Activated CD8-positive, alpha-beta memory T cell treated with anti-CD3 and anti-CD28 coated beads for 36 hours (primary cell): ENCODE results near the gene SUB1. TPM values are rescaled to one million over a fixed set of nuclear protein-coding genes. Genes with fewer than 3 reads are reported as not detected.
"Not testable (repeated sequence)": the region's sequence is repeated elsewhere in the genome, so short reads cannot be mapped to it uniquely, and the experiment has no call there.

Experiments
- CTCF ChIA-PET: fragments of 350-600 bp; sonication (Branson Sonifier 250); formaldehyde crosslinking; loops from one replicate; lab custom pipeline; 2021; ENCODE audit warnings: antibody characterized with exemption; lab: Charles Lee
- POLR2A ChIA-PET: fragments of 350-600 bp; sonication (Branson Sonifier 250); formaldehyde crosslinking; loops from one replicate; lab custom pipeline; 2021; ENCODE audit warnings: antibody characterized with exemption; lab: Charles Lee
- total RNA-seq, 2 experiments: library from RNA; stranded (reverse); gene quantifications; one replicate each; pipeline ENCODE4 v1.2.3, GENCODE V29; 2021

SUB1 gene
- total RNA-seq, 2 experiments from 2014 or later = 474 TPM

- ChIA-PET POLR2A (no interaction called here), CTCF (interaction anchor here (1.2 kb wide), 1 partner anchor 101 kb away, joined by 3 read pairs; no protein-coding TSS in a partner anchor)
Observed at GRCh38 chr5:32618962-32619361, 33.6 kb downstream of the SUB1 start.

DNA sequence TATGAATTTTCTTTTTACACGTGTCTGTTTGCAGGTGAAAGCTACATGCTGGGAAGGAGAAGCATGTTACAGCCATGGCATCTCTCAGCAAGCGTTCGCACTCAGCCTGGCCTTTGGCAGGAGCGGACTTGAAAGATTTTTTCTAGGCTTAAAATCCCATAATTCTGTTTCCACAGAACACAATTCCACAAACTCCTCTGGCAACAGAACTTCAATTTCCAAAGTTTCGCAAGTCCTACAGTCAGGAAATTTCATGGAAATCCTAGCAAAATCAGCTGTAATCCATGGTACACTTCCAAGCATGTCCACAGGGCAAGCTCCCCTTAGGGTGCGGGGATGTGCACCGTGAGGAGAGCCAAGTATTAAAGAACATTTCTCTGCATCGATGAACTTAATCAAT lies 35.9 kb downstream of the SUB1 start:
- POLR2A ChIA-PET = no interaction called here
- CTCF ChIA-PET = interaction anchor here (1.1 kb wide), 1 partner anchor 132 kb away, joined by 3 read pairs; no protein-coding TSS in a partner anchor

- ChIA-PET POLR2A (no interaction called here), CTCF (no interaction called here)
Observed at GRCh38 chr5:32625106-32625505, 39.7 kb downstream of the SUB1 start.

GRCh38 chr5:32625547-32625946 lies 40.2 kb downstream of the SUB1 start:
- ChIA-PET POLR2A (no interaction called here), CTCF (no interaction called here)

GRCh38 chr5:32627219-32627870 lies 42.0 kb downstream of the SUB1 start:
- CTCF ChIA-PET = no interaction called here
- POLR2A ChIA-PET = no interaction called here

GRCh38 chr5:32628049-32628844 lies 42.9 kb downstream of the SUB1 start:
- ChIA-PET CTCF (no interaction called here), POLR2A (no interaction called here)

DNA sequence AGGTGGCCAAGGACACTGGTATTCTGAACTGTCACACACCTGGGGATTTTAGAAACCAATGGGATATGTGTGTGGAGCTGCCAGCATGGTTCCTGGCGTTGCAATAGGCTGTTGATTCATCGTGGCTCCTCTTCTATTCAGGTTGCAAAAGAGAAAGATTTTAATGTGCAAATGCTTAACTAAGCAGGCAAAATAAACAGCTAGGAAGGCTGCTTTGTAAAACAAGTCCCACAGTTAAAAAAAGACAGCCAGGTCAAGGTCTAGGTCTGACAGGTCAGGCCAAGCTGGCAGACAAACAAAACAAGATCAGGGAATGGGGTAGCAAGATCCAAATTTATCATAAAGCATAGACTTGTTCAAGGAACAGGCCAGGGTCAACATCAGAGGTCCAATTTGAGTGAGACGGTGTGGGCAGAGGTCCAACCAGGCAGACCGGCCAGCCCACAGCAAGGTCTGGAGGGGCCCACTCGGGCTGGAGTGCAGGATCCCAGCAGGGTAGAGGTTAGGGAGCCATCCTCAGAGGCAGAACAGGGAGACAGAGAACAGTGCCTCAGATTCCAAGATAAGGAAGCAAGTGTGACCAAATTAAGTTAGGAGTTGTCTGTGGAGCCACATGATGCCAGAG lies 45.6 kb downstream of the SUB1 start:
- ChIA-PET POLR2A (no interaction called here), CTCF (no interaction called here)

GRCh38 chr5:32633017-32633416 lies 47.7 kb downstream of the SUB1 start:
- CTCF ChIA-PET = interaction anchor here (0.7 kb wide), 1 partner anchor 15 kb away, joined by 3 read pairs; no protein-coding TSS in a partner anchor
- POLR2A ChIA-PET = not testable (repeated sequence)

- CTCF ChIA-PET = no interaction called here
- POLR2A ChIA-PET = no interaction called here
Observed at GRCh38 chr5:32638309-32638708, 53.0 kb downstream of the SUB1 start.

GRCh38 chr5:32639943-32640342 lies 54.6 kb downstream of the SUB1 start:
- ChIA-PET CTCF (no interaction called here), POLR2A (no interaction called here)

GRCh38 chr5:32642276-32643002 lies 57.1 kb downstream of the SUB1 start:
- CTCF ChIA-PET = no interaction called here
- POLR2A ChIA-PET = no interaction called here

DNA sequence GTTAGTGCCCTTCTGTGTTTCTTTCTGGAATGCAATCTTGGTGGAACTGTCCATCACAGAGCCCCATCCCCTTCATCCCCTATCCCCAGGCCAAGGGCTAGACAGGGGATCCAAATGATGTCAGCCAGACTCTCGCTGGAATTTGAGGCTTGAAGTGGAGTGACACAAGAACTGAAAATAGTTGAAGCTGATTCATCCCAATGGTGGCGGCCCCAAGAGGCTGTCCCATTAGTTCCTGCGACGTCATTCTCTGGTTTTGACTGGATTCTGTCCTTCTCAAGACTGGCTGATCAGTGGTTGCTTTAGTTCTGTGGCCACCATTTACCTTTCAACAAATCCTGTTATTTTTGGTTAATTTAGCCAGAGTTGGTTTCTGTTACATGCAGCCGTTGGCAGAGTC lies 59.9 kb downstream of the SUB1 start:
- ChIA-PET POLR2A (no interaction called here), CTCF (no interaction called here)

DNA sequence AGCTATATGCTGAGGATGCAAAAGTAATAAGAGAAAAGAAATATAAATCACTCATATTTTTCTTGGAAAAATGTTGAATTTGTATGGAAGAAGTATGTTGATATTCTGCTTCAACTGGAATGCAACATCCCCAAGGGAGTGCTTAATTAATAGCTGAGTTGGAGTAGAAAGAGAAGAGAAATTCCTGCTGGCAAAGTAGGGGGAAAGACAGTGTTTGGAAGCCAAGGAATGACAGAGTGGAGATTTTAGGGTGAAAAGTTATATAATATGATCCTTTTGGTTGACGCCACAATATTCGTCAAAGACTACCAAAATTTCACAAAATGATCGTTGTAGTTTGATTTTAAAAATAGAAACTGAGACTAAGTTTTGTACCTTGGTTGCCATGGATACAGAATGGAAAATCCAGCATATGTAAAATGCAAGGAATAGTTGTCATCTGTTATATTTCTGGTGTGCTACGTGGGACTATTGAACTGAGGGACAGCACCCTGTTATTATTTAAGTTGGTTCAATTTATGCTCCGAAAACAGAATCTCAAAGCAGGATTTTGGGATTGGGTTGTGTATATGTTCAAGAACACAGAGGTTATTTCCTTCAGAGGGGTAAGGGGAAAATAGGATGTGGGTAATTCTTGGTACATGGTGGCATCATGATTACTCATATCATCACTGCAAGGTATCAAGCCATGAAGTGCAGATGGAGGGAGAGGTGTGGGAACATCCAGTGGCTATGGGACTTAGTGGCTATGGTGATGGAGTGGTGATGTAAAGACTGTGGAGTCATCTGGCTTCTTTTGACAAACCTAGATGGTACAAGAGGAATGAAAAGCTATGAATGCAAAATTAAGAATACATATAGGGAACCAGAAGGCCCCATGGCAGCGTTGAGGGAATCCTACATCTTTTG lies 61.0 kb downstream of the SUB1 start:
- ChIA-PET POLR2A (no interaction called here), CTCF (no interaction called here)

DNA sequence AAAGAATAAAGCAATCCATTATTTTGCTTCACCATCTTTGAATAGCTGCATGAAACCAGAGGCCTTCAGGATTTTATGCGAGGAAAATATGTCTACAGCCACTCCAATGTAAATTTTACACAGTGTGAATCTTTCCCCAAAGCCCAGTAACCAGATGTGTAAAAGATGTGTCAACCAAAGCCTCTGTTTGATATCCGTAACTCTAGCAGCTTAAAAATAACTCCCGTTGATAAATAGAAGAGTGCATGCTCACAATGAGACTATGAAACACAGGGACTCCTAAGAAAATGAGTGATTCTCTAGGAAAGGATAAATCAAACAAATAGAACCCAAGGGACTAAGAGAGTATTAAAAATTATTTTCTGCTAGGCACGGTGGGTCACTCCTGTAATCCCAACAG lies 65.7 kb downstream of the SUB1 start:
- ChIA-PET CTCF (no interaction called here), POLR2A (no interaction called here)

DNA sequence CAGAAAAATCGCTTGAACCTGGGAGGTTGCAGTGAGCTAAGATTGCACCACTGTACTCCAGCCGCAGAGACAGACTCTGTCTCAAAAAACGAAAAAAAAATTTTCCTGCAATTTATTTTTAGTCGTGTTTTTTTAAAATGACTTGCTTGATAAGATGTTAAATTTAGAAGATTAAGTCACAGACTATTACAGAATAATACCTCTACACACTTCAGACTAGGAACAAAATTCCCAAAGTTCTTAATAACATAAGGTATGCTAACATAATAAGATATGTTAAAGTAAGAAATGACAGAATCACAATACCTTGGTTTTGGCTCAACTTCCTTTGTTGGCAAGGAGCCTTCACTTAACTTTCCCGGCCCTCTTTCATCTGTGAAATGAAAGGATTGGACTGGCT lies 66.3 kb downstream of the SUB1 start:
- CTCF ChIA-PET = no interaction called here
- POLR2A ChIA-PET = no interaction called here
